Measurements from ENCODE around the gene OR10P1.

- TF ChIP-seq ATF7 (IDR thresholded peaks at IDR 0.05; ENCODE audit: low read depth), result no peak
- no peak for TF ChIP-seq MAX (IDR thresholded peaks at IDR 0.05; ENCODE audit: low read depth, low read length)
Measured at GRCh38 chr12:55659486-55660385, 23.0 kb downstream of the OR10P1 start.

All from GM12878 (cell line).